GM12878 (cell line): ENCODE measurements around the gene MCRIP2. TPM values are rescaled to one million over a fixed set of nuclear protein-coding genes. Genes with fewer than 3 reads are reported as not detected.

ENCODE experiments used
- BHLHE40 ChIP-seq, 2 experiments: fragments of 450-650 bp in 1 of 2; IDR thresholded peaks; 2 replicates each; pipeline ENCODE4 v1.6.1; 2011 to 2017; ENCODE audit warnings: low read depth in 2 of 2, borderline replicate concordance in 1 of 2, improper control_type of control experiment in 1 of 2, low read length in 1 of 2, mild to moderate bottlenecking in 1 of 2
- ETV6 ChIP-seq, 2 experiments: fragments of 450-650 bp in 1 of 2; IDR thresholded peaks in 1 of 2; conservative IDR thresholded peaks in 1 of 2; 2 replicates each; pipeline ENCODE4 v1.6.1; 2014; ENCODE audit warnings: antibody characterized with exemption in 1 of 2, borderline replicate concordance in 1 of 2, low read depth in 1 of 2, mild to moderate bottlenecking in 1 of 2, moderate library complexity in 1 of 2
- SIN3A ChIP-seq: IDR thresholded peaks from 2 replicates; pipeline ENCODE4 v1.6.1; 2012; ENCODE audit warnings: low read depth, low read length, improper control_type of control experiment
- polyA plus RNA-seq, 11 experiments: library from polyadenylated mRNA; depleted of rRNA in 4 of 11; unstranded in 6 of 11; stranded (reverse) in 5 of 11; fragments of >200 nt; fragmentation: Nextera tagmentation in 4 of 11; fragmentation: Illumina TruSeq in 1 of 11; extraction: Ambion mirVana in 4 of 11; extraction: Trizol in 1 of 11; gene quantifications; 1 replicate in 1 of 11; 2 replicates in 10 of 11; pipeline versions ENCODE4 v1.2.1 to v1.2.3, GENCODE V29; 2011 to 2016; ENCODE audit warnings: inconsistent platforms in 2 of 11, missing spikeins in 2 of 11, low read depth in 1 of 11
- total RNA-seq, 4 experiments: library from RNA; depleted of rRNA in 3 of 4; stranded (reverse); fragments of >200 nt in 3 of 4; fragmentation: Illumina TruSeq in 1 of 4; extraction: Trizol in 1 of 4; gene quantifications; 2 replicates each; pipeline versions ENCODE4 v1.2.1 to v1.2.3, GENCODE V29; 2013 to 2021
- TF ChIP-seq, protein P1 (sequence below): fragments of 450-650 bp; IDR thresholded peaks from 2 replicates; pipeline ENCODE4 v1.6.1; 2018; ENCODE audit warnings: mild to moderate bottlenecking, low read depth, moderate library complexity; ENCODE audit not compliant: partially characterized antibody
- TF ChIP-seq, protein P2 (sequence below): fragments of 450-650 bp; IDR thresholded peaks from 2 replicates; pipeline ENCODE4 v1.6.1; 2016; ENCODE audit warnings: mild to moderate bottlenecking, moderate library complexity, borderline replicate concordance

MCRIP2 gene
- total and polyA plus RNA-seq, 10 of the 15 experiments (the other 5 are each of a cell fraction or from before 2014, with no cell fraction given): 0.19 to 93.1 (median 57.9) TPM

GRCh38 chr16:630815-631405 is 10.7 kb upstream of the MCRIP2 start, which contains the start of gene WFIKKN1 (continued):
- TF ChIP-seq ETV6 (conservative IDR thresholded peaks at IDR 0.05 in 1 of 2, IDR thresholded peaks at IDR 0.05 in 1 of 2; ENCODE audit: borderline replicate concordance in 1 of 2, low read depth in 1 of 2) (no peak), SIN3A (no peak), BHLHE40 (IDR thresholded peaks at IDR 0.05; ENCODE audit: borderline replicate concordance in 1 of 2, low read depth in 2 of 2, low read length in 1 of 2) (no peak)
- TF ChIP-seq, protein P1, sequence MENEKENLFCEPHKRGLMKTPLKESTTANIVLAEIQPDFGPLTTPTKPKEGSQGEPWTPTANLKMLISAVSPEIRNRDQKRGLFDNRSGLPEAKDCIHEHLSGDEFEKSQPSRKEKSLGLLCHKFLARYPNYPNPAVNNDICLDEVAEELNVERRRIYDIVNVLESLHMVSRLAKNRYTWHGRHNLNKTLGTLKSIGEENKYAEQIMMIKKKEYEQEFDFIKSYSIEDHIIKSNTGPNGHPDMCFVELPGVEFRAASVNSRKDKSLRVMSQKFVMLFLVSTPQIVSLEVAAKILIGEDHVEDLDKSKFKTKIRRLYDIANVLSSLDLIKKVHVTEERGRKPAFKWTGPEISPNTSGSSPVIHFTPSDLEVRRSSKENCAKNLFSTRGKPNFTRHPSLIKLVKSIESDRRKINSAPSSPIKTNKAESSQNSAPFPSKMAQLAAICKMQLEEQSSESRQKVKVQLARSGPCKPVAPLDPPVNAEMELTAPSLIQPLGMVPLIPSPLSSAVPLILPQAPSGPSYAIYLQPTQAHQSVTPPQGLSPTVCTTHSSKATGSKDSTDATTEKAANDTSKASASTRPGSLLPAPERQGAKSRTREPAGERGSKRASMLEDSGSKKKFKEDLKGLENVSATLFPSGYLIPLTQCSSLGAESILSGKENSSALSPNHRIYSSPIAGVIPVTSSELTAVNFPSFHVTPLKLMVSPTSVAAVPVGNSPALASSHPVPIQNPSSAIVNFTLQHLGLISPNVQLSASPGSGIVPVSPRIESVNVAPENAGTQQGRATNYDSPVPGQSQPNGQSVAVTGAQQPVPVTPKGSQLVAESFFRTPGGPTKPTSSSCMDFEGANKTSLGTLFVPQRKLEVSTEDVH: no peak
- TF ChIP-seq, protein P2, sequence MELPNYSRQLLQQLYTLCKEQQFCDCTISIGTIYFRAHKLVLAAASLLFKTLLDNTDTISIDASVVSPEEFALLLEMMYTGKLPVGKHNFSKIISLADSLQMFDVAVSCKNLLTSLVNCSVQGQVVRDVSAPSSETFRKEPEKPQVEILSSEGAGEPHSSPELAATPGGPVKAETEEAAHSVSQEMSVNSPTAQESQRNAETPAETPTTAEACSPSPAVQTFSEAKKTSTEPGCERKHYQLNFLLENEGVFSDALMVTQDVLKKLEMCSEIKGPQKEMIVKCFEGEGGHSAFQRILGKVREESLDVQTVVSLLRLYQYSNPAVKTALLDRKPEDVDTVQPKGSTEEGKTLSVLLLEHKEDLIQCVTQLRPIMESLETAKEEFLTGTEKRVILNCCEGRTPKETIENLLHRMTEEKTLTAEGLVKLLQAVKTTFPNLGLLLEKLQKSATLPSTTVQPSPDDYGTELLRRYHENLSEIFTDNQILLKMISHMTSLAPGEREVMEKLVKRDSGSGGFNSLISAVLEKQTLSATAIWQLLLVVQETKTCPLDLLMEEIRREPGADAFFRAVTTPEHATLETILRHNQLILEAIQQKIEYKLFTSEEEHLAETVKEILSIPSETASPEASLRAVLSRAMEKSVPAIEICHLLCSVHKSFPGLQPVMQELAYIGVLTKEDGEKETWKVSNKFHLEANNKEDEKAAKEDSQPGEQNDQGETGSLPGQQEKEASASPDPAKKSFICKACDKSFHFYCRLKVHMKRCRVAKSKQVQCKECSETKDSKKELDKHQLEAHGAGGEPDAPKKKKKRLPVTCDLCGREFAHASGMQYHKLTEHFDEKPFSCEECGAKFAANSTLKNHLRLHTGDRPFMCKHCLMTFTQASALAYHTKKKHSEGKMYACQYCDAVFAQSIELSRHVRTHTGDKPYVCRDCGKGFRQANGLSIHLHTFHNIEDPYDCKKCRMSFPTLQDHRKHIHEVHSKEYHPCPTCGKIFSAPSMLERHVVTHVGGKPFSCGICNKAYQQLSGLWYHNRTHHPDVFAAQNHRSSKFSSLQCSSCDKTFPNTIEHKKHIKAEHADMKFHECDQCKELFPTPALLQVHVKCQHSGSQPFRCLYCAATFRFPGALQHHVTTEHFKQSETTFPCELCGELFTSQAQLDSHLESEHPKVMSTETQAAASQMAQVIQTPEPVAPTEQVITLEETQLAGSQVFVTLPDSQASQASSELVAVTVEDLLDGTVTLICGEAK: no peak
